GM19324 (cell line): ENCODE data around the gene NRXN3.

Experiments used
- ATAC-seq: cut with Tn5 transposase; IDR thresholded peaks from one replicate; pipeline ENCODE4 v1.9.1; 2021; ENCODE audit warnings: mild to moderate bottlenecking, moderate library complexity; ENCODE audit not compliant: unreplicated experiment, low FRiP score

The NRXN3 gene

GRCh38 chr14:79840831-79841230, 1670.7 kb downstream of the NRXN3 start:
- no peak for ATAC-seq

DNA sequence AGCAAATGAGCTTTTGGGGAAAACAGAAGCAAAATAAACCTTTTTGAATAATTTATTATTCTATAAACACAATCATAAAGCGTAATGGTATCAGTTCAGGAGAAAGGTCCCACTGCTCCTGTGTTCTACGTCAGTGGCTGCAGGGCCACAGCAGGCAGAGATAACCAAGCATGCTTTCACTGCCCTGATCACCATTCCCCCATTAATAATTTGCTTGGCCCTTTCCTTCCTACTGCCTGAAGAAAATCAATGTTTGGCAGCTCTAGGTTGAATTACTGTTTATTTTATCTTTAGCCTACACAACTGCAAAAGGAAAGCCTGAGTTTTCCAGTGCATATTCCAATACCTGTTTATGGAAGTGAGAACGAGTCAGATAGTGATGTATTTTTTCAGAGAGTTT, 1671.3 kb downstream of the NRXN3 start:
- no peak for ATAC-seq

- ATAC-seq = no peak
Measured at GRCh38 chr14:79842270-79842669, 1672.1 kb downstream of the NRXN3 start.

DNA sequence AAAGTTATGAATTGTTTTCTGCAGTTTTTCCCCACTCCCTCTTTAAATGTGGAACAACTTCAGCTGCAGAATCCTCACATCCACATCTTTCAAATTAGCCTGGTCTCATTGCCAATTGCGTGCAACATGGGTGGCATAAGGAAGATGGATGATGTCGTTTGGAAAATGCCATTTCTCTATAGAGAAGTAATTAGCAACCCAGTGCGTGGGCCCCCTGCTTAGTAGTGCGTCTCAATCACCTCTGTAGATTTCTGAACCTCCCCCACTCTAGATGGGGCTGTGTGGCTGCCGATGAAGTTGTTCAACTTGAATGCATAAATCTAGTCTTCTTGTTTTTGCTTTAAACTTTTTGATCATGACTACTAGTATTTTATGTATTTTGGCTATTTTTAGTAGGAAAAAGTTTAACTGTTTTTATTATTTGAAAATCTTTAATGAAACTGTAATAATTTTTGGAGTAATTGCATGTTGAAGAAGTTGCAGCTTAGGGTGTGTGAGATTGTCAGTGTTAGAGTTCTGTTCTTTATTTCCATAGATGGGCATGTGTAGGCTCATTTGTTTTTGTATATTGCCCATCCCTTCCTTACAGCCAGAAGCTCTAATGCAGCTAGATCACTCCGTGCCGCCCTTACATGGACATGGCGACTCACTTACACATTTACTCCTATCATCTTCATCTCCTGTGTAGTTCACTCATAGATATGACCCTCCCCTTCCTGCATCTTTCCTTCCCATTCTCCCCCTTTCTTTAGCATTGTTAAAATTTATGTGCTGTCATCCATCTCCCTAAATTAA, 1683.0 kb downstream of the NRXN3 start:
- no peak for ATAC-seq

- ATAC-seq = no peak
Measured at GRCh38 chr14:79855789-79856188, 1685.6 kb downstream of the NRXN3 start.

DNA sequence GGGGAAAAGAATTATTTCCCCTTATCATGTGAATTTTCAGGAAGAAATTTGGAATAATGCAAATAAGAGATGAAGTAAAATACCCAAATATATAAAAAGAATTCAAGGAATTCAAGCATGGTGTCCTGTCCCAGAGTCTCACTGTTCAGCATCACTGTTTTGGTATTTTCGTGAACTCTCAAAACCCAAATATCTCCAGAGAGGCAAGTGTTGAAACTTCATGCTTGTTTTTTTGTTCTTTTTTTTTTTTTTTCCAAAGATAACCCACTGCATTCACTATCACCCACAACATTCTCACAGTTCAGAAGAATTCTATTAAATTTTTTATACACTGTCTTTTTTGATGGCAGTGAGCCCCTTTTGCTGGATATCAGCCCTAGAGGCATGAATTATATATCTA, 1686.2 kb downstream of the NRXN3 start:
- no peak for ATAC-seq

GRCh38 chr14:79861111-79861510, 1690.9 kb downstream of the NRXN3 start:
- ATAC-seq = no peak

DNA sequence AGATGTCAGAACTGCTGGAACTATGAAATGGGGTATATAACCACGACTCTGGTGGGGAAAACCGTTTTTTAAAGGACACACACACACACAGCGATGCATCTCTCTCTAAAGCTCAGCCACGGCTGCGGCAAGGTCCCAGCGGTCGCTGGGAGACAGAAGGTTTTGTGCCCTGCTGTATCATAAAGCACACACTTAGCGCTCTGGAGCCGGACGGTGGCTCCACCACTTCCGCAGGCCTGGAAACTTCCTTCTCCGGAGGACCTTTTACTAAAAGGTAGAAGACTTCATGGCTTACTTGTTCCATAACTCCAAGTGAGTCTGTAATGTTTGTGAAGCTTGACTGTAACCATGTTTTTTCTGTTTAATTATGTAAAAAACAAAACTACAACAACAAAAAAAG, 1691.9 kb downstream of the NRXN3 start:
- no peak for ATAC-seq

DNA sequence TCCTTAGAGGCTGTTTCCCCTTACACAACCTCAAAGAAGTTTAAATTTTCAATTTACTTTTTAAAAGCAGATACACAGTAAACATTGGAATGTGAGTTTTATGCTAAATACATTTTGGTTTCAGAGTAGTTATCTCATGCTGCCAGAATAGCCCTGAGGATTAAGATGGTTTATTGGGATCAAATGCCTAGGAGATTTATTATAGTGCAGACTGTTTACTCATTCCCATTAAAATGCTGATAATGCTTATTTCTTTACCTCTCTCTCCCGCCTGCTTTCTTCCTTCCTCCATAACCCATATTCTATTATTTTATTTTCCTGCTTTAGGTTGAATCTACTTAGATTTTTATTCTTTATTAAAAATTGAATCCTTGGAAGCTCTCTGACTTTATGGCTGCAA, 1701.0 kb downstream of the NRXN3 start:
- ATAC-seq = no peak

DNA sequence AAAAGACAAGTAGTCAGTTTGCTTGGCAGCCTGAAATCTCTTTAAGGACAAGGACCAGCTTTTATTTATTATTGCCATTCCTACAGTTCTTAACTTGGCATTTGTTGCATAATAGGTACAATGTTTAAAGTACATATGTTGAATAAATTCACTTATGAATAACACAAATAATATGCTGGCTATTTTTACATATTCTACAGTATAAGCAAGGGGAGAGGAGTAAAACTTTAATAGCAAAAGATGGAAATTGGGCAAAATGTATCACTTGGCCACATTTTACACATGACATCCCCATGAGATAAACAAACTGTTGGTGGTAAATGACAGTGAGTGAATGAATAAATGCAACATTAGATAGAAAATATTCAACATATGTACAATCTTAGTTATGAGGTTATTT, 1708.1 kb downstream of the NRXN3 start:
- no peak for ATAC-seq

DNA sequence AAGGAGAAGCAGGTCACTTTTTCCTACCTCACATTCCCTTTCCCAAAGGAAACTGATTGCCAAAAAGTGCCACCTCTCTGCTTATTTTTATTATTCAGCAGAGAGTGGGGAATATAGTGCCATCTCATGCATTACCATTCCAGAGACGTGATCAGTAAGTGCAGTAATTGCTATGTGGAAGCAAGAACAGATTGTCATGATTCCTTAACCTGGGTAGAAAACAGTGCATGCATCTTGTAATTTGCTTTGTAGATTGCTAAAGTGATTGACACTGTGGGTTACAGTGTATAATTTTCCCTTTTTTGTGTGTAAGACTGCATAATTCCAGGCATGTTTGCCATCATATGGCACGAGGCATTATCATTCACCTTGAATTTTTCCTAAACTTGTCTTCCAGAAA, 1708.6 kb downstream of the NRXN3 start:
- no peak for ATAC-seq

DNA sequence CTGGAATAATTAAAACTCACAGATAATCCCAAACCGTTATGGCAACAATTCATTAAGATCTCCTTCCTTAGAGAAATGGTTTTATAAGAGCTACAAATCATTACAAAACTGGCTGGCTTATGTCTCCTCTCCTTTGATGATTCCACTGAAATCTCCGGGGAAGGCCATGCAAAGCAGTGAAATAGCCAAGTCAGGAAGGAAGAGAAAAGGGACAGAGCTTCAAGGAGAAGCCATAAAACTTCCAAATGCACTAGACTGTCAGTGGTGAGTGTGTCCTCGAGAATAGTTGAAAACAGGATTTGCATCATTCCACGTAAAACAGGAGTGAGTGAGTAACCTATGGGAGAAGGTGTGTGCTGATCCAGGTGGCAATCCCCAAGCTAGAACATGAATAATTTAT, 1711.1 kb downstream of the NRXN3 start:
- no peak for ATAC-seq

DNA sequence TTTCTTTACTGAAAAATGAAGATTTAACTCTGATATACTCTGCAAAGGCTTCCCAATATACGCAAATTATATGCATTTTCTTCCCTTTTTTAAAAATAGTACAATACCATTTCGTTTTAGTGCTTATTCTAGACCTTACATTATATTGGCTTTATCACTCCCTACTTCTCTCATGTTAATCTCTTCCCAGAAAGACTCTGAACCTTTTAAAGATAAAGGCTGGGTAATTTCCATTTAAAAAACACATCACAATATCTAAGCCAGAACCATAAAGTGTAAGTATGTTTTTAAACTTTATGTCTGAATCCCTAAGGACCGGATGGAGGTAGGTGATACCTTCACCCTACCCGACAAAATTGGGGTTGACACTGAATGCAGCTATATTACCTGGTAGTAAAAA, 1720.4 kb downstream of the NRXN3 start:
- no peak for ATAC-seq

DNA sequence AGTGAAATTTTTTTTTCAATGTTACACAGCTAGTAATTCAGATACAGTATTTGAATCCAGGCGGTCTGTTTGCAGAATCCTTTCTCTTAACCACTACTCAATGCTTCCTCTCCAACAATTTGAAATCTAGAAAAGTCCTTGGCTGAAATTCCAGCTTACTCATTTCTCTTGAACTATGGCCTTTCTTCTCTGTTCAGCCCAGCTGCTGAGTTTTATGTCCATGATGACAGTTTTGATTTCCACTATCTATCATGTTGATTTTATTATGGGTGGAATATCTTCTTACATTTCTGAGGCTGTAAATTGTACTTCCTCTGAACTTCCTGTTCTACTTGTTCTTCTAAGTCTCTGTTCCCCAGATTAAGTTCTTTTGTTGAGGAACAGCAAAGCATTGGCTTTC, 1725.8 kb downstream of the NRXN3 start:
- no peak for ATAC-seq

GRCh38 chr14:79899610-79900009, 1729.4 kb downstream of the NRXN3 start:
- ATAC-seq = no peak

DNA sequence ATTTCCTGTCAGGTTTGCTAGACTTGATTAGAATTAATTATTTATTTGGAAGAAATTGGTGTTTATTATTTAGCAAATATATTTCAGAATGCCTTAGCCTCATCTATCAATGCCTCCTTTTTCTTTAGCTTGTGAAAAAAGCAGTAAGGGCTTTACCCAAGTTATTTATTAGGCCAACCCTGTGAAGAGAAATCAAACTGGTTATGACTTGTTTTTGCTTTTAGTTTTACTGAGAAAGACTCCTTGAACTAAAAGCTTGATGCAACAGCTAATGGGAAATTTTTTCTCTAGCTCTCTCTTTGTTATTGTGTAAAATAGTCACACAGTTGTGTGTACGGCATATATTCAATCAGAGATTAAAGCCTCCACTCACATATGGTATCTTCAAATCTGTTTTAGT, 1734.3 kb downstream of the NRXN3 start:
- no peak for ATAC-seq

DNA sequence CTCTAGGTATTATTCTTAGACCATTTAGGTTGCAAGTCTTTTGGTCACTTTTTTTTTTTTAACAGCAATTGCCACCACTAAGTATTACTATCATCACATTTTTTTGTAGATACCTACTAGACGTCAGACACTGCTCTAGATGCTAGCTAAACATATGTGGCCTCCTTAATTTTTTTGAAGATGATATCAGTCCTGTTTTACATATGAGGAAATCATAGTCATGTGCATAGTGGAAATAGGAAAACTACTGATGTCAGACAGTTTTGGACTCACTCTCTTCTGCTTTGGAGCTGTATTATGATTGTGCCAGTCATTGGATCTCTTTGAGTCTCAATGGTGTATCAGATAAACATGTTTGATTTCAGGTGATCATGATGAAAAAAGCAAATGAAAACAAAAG, 1736.8 kb downstream of the NRXN3 start:
- ATAC-seq = no peak

GRCh38 chr14:79910086-79910485, 1739.9 kb downstream of the NRXN3 start:
- no peak for ATAC-seq

GRCh38 chr14:79911744-79912143, 1741.6 kb downstream of the NRXN3 start:
- ATAC-seq = no peak

- ATAC-seq = no peak
Measured at GRCh38 chr14:79914595-79914994, 1744.4 kb downstream of the NRXN3 start.

GRCh38 chr14:79915406-79915805, 1745.2 kb downstream of the NRXN3 start:
- ATAC-seq = no peak

DNA sequence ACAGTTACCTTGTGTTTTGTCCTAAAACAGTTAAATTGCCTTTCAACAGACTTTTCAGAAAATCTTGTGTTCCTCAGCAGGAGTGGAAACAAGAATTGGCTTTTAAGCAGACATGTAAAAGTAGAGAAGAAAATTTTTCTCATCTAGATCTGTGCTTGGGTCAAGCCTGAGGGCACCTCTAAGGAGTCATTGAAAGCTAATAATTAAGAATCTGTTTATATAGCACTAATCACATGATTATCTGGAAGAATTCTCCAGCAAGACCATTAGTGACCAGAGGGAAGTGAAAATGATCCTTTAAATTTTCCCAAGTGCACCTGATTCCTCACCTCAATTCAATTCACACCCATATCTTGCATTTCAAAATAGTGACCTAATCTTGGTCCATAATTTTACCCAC, 1746.1 kb downstream of the NRXN3 start:
- no peak for ATAC-seq

DNA sequence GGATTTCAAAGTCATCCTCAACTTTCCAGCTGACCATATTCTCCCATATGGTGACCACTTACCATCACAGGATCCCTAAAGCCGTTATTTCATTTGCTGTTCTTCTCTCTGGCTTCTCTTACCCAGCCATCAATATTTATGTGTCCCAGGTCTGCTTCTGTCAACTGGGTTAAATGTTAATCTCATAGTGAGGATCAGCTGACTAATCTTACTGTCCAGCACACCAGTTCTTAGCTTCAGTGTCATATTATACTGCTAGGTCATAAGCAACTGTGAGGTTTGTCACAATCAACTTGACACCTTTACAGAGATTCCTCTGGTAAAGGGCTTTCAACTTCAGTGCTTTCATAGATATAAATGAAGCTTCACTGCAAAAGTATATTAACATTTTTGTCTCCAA, 1746.7 kb downstream of the NRXN3 start:
- no peak for ATAC-seq
